Activated B cell treated with CpG ODN at 0.5 μM for 24 hours (primary cell): ENCODE results near the gene PTEN. TPM values are rescaled to one million over a fixed set of nuclear protein-coding genes. Genes with fewer than 3 reads are reported as not detected.
"Not testable (repeated sequence)": the region's sequence is repeated elsewhere in the genome, so short reads cannot be mapped to it uniquely, and the experiment has no call there.

Experiments used
- ATAC-seq: fragments of 200-7000 bp; cut with Tn5 transposase; one replicate; pipeline ENCODE4 v1.10.0; 2021; ENCODE audit warnings: low read depth, mild to moderate bottlenecking, moderate library complexity
- CTCF ChIA-PET: fragments of 350-600 bp; sonication (Branson Sonifier 250); formaldehyde crosslinking; loops from one replicate; lab custom pipeline; 2021; ENCODE audit warnings: antibody characterized with exemption; lab: Charles Lee
- POLR2A ChIA-PET: fragments of 350-600 bp; sonication (Branson Sonifier 250); formaldehyde crosslinking; loops from one replicate; lab custom pipeline; 2021; ENCODE audit warnings: antibody characterized with exemption; lab: Charles Lee
- DNase-seq: peaks from one replicate; pipeline ENCODE4 v3.0.0; 2022
- H3K27ac Mint-ChIP-seq: one replicate; pipeline ENCODE4 v1.8.0; 2020; ENCODE audit warnings: mixed read lengths
- H3K27me3 Mint-ChIP-seq: one replicate; pipeline ENCODE4 v1.8.0; 2021; ENCODE audit warnings: mixed read lengths
- H3K36me3 Mint-ChIP-seq: one replicate; pipeline ENCODE4 v1.8.0; 2021; ENCODE audit warnings: low read depth, mixed read lengths
- H3K4me1 Mint-ChIP-seq: one replicate; pipeline ENCODE4 v1.8.0; 2021; ENCODE audit warnings: mixed read lengths
- H3K4me3 Mint-ChIP-seq: one replicate; pipeline ENCODE4 v1.8.0; 2020; ENCODE audit warnings: mild to moderate bottlenecking, mixed read lengths
- H3K9me3 Mint-ChIP-seq: one replicate; pipeline ENCODE4 v1.8.0; 2020; ENCODE audit warnings: mixed read lengths
- intact Hi-C: fragments of 100-400 bp; cut with micrococcal nuclease; formaldehyde crosslinking; loops from one replicate; pipeline ENCODE4 v1.15.1; 2024
- total RNA-seq: library from RNA; stranded (reverse); gene quantifications from 2 replicates; pipeline ENCODE4 v1.2.3, GENCODE V29; 2022
- TF ChIP-seq, protein P1 (sequence below): fragments of 200-600 bp; IDR thresholded peaks from one replicate; pipeline ENCODE4 v1.8.0; 2022; ENCODE audit warnings: antibody characterized with exemption, mild to moderate bottlenecking

PTEN gene
- total RNA-seq, 1 donor from 2014 or later, result 227 TPM

DNA sequence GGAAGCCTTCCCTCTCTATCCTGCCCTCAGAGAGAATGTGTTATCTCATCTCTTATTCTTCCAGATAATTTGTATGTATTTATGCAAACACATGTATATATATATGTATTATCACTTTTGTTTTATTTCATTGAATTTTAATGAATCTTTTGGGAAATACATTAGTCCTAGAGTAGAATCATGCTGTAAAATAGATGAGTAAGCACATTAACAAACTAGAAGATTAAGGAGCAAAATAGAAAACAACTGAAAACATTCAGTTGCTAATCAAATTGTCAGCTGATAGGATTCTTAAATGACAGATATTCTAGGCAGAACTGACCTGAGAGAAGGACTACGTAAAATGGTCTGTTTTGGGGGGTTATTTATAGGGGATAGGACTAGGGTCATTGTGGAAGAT lies 11.3 kb upstream of the PTEN start:
- ChIA-PET POLR2A (no interaction called here), CTCF (interaction anchor here (0.9 to 6.3 kb wide), 4 partner anchors 11 to 712 kb away, joined by 3 to 62 read pairs (median 16); no protein-coding TSS in a partner anchor)
- DNase-seq (no peak), ATAC-seq (no peak)
- Mint-ChIP-seq H3K4me1 (peaks cover 5% of the 10 kb centered on the region), H3K4me3 (no peak overlapping the region), H3K27me3 (no peaks in the 10 kb centered on the region), H3K9me3 (no peaks in the 10 kb centered on the region), H3K27ac (no peak overlapping the region), H3K36me3 (no peaks in the 10 kb centered on the region)
- TF ChIP-seq, protein P1, sequence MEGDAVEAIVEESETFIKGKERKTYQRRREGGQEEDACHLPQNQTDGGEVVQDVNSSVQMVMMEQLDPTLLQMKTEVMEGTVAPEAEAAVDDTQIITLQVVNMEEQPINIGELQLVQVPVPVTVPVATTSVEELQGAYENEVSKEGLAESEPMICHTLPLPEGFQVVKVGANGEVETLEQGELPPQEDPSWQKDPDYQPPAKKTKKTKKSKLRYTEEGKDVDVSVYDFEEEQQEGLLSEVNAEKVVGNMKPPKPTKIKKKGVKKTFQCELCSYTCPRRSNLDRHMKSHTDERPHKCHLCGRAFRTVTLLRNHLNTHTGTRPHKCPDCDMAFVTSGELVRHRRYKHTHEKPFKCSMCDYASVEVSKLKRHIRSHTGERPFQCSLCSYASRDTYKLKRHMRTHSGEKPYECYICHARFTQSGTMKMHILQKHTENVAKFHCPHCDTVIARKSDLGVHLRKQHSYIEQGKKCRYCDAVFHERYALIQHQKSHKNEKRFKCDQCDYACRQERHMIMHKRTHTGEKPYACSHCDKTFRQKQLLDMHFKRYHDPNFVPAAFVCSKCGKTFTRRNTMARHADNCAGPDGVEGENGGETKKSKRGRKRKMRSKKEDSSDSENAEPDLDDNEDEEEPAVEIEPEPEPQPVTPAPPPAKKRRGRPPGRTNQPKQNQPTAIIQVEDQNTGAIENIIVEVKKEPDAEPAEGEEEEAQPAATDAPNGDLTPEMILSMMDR, result no peak
- intact Hi-C loops, result loop anchor here (10.0 kb wide), 1 partner anchor 833 kb away; no protein-coding TSS in a partner anchor

DNA sequence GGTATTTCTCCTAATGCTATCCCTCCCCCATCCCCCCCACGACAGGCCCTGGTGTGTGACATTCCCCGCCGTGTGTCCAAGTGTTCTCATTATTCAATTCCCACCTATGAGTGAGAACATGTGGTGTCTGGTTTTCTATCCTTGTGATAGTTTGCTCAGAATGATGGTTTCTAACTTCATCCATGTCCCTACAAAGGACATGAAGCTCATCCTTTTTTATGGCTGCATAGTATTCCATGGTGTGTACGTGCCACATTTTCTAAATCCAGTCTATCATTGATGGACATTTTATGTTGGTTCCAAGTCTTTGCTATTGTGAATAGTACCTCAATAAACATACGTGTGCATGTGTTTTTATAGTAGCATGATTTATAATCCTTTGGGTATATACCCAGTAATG lies 8.2 kb upstream of the PTEN start:
- ATAC-seq, H3K4me3 Mint-ChIP-seq, CTCF ChIA-PET, POLR2A ChIA-PET, H3K27me3 Mint-ChIP-seq, H3K4me1 Mint-ChIP-seq, H3K36me3 Mint-ChIP-seq, H3K9me3 Mint-ChIP-seq, H3K27ac Mint-ChIP-seq, DNase-seq: not testable (repeated sequence)
- intact Hi-C loops, result loop anchor here (10.0 kb wide), 1 partner anchor 830 kb away; no protein-coding TSS in a partner anchor

DNA sequence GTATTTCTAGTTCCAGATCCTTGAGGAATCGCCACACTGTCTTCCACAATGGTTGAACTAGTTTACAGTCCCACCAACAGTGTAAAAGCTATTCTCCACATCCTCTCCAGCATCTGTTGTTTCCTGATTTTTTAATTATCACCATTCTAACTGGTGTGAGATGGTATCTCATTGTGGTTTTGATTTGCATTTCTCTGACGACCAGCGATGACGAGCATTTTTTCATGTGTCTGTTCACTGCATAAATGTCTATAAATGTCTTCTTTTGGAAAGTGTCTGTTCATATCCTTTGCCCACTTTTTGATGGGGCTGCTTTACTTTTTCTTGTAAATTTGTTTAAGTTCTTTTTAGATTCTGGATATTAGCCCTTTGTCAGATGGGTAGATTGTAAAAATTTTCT lies 7.8 kb upstream of the PTEN start:
- H3K27me3 Mint-ChIP-seq, H3K9me3 Mint-ChIP-seq, H3K27ac Mint-ChIP-seq, POLR2A ChIA-PET, H3K36me3 Mint-ChIP-seq, CTCF ChIA-PET, ATAC-seq, H3K4me3 Mint-ChIP-seq, DNase-seq: not testable (repeated sequence)
- peaks cover 12% of the 10 kb centered on the region for H3K4me1 Mint-ChIP-seq
- intact Hi-C loops, result loop anchor here (10.0 kb wide), 1 partner anchor 829 kb away; no protein-coding TSS in a partner anchor

DNA sequence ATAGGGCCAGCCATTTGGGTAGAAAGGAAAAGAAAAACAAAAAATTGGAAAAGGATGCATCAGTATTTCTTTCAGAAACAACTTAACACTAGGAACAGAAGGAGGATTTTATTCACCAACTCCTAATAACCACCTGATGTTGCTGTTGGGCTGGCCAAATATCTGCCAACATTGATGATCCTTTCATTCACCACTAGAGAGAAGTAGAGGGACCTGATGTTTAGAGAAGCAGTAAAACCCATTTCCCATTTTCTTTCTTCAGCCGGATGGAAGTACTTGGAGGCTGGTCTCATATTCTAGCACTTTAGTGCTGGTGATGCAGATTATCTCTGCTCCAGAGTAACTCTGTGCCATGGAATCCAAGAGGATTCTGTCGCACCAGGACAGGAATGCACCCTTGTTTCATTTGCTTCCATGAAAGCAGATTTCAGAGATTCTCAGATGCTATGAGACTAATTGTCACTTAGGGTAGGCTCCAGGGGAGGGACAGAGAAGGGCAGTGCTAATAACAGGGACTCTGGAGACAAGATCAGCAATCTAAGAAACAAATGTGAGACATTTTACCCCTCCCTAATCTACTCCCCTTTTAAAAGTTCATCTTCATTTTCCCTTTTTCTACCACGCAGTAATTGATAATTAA lies 3.1 kb upstream of the PTEN start:
- intact Hi-C loops, result loop anchor here (1.0 to 5.0 kb wide), 6 partner anchors 455 to 1022 kb away; partner anchors contain the start of gene STAMBPL1
- DNase-seq (no peak), ATAC-seq (no peak)
- ChIA-PET CTCF (interaction anchor here (0.9 to 7.3 kb wide), 10 partner anchors 10 to 950 kb away, joined by 3 to 112 read pairs (median 14); no protein-coding TSS in a partner anchor), POLR2A (interaction anchor here (0.7 to 8.5 kb wide), 6 partner anchors 89 to 722 kb away, joined by 3 to 257 read pairs (median 44); partner anchors contain the start of gene RNLS)
- Mint-ChIP-seq H3K4me1 (peaks cover 18% of the 10 kb centered on the region), H3K9me3 (no peaks in the 10 kb centered on the region), H3K36me3 (peaks cover 26% of the 10 kb centered on the region), H3K27ac (peak overlapping the region; percentile 98), H3K4me3 (peak overlapping the region; percentile 51), H3K27me3 (no peaks in the 10 kb centered on the region)
- TF ChIP-seq, protein P1, result no peak

DNA sequence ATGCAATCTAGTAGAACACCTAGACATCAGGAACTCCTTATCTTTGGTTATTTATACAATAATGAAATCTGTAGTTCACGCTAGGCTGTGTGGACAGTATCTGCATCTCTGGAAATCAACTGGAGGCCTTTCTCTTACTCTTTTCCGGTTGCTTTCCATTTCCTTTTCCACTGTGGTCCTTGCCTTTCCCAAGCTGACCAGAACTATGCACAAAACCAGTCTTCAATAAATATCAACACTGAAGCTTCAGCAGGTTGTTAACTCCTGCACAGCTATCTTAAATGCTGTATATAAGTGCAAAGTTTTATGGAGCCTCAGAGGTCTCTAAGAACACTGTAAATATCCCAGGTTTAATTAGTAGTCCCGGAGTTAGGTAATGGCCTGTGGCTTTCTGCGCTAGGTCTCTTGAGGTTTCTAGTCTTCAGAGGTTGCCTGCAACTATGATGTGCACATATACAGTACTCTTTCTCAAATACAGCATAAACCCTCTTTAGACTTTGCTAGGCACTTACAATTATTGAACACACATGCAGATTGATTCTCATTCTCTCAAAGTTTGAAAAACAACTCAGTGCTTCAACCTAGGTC lies 2.5 kb upstream of the PTEN start:
- intact Hi-C loops, result loop anchor here (1.0 to 5.0 kb wide), 6 partner anchors 454 to 1021 kb away; partner anchors contain the start of gene STAMBPL1
- Mint-ChIP-seq H3K4me3 (peak overlapping the region; percentile 97), H3K36me3 (peaks cover 32% of the 10 kb centered on the region), H3K27ac (peak overlapping the region; percentile 98), H3K27me3 (no peaks in the 10 kb centered on the region), H3K4me1 (peaks cover 23% of the 10 kb centered on the region), H3K9me3 (no peaks in the 10 kb centered on the region)
- POLR2A ChIA-PET, result interaction anchor here (1.1 to 8.5 kb wide), 17 partner anchors 11 to 721 kb away, joined by 3 to 257 read pairs (median 21); partner anchors contain the start of genes ATAD1 and RNLS
- DNase-seq (no peak), ATAC-seq (no peak)
- TF ChIP-seq, protein P1, result no peak
- CTCF ChIA-PET, result interaction anchor here (0.9 to 7.3 kb wide), 13 partner anchors 11 to 950 kb away, joined by 3 to 112 read pairs (median 6); partner anchors contain the start of gene RNLS
